Globus pallidus (tissue), 1 donor: ENCODE measurements around the gene ODAD2.
"Not testable (repeated sequence)": the region's sequence is repeated elsewhere in the genome, so short reads cannot be mapped to it uniquely, and the experiment has no call there.

Source experiments
- DNase-seq: peaks from one replicate; pipeline ENCODE4 v3.0.0-alpha.2; 2015; ENCODE audit warnings: low spot score

ODAD2 gene

GRCh38 chr10:27969931-27970330, 28.9 kb downstream of the ODAD2 start:
- not testable (repeated sequence) for DNase-seq

DNA sequence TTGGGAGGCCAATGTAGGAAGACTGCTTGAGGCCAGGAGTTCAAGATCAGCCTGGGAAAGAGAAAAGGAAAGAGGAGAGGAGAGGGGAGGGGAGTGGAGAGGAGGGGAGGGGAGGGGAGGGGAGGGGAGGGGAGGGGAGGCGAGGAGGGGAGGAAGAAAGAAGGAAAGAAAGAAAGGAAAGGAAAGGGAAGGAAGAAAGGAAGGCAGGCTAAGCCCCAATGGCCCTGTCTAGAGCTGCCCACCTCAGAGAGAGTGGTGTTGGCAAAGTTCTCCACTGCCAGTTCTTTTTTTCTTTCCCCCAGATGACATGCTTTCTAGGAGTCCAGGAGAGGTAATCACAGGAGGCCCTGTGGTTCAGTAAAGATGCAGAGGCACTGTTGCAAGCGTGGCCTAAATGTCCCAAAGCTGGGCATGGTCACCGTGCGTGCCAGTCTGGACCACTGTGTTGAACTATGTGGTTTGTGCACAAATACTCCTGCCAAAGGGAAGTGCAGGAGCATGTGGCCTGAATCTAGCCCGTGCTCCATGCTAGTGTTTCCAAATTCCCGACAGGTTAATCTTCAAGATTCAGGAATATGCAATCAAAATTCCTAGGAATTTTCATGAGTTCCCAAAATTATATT, 39.7 kb downstream of the ODAD2 start:
- no peak for DNase-seq

- DNase-seq: not testable (repeated sequence)
Measured at GRCh38 chr10:27958383-27958782, 40.5 kb downstream of the ODAD2 start.

DNA sequence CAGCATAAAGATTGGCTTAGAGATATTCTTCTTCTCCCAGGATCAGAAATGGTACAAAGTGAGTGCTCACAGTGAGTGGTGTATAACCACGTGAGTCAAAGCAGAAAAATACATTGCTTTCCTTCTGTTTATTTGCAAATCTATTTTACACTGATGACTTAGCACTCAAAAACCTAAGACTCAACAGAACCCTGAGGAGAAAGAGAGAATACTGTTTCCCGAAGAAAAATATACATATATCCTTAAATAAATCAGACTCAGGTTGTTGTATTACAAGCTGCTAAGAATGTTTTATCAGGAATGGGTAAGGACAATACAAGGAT, 48.7 kb downstream of the ODAD2 start:
- no peak for DNase-seq

- DNase-seq: no peak
Measured at GRCh38 chr10:27949528-27950241, 49.2 kb downstream of the ODAD2 start.

DNA sequence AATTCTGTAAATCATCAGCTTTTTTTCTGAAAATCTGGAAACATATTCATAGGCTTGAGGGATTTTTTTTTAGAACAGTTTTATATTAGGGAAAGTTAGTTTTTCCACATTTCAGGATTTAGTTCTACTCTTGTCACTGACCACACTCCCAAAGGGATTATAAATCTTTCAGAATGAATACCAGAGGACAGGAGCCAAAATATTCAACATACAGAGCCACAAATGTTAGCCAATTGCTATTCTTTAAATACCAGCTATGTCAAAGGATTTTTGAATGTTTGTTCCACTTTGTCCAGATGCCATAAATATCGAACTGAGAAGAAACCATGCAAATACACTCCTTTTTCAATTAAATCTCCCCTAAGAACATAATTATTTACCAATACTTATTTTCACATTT, 50.7 kb downstream of the ODAD2 start:
- DNase-seq: no peak

- DNase-seq: no peak
Measured at GRCh38 chr10:27947540-27947939, 51.3 kb downstream of the ODAD2 start.

GRCh38 chr10:27944005-27944404, 54.9 kb downstream of the ODAD2 start:
- DNase-seq: no peak

GRCh38 chr10:27914888-27915287, 84.0 kb downstream of the ODAD2 start:
- no peak for DNase-seq

DNA sequence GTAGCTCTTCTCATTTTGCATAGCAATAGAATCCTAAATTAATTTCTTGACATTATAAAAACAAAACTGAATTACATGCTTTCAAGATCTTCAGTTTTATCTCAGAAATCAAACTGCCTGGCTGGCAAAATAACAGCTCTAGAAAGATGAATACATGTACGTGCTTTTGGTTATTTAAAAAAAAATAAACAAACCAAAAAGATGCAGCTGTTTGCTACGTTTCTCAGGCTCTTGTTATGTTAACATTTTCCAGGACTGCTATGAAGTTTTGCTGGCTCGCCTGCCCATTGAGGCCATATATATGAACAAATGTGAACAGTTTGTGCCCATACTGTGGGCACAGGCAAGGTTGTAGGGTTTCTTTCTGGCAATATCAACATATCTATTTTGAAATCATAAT, 86.6 kb downstream of the ODAD2 start:
- no peak for DNase-seq

DNA sequence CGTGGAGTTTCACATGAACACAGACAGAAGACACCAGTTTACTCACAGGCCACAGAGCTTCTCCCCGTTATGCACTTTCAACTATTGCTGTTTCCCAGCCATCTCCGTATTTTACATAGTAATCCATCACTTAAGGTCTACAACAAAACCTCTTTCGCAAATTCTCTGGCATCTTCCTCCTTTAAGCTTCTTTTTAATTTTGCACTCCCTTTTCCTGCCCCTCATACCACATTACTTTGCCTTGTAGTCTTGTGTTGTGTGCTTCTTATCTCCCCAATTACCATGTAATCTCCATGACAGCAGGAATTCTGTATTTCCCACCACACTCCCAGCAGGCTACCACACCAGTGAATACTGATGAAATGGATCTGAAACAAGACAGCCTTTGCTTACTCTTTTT, 87.3 kb downstream of the ODAD2 start:
- no peak for DNase-seq

DNA sequence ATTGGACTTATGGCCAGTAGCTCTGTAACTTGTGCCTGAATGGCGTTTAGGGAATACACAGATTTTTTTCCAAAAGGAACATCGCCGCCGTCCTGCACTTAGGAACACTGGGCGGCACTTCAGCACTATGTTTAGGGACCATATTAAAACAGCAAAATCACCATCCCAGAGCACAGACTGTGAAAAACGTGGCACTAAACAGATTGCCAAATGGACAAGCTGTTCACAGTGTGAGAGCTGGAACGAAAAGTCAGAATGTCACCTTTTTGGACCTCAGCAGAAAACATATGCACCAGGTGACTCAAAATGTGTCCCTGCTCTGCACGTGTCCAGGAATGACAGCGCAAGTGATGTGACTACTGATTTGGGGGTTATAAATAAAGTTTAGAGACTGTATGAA, 87.9 kb downstream of the ODAD2 start:
- DNase-seq: no peak

DNA sequence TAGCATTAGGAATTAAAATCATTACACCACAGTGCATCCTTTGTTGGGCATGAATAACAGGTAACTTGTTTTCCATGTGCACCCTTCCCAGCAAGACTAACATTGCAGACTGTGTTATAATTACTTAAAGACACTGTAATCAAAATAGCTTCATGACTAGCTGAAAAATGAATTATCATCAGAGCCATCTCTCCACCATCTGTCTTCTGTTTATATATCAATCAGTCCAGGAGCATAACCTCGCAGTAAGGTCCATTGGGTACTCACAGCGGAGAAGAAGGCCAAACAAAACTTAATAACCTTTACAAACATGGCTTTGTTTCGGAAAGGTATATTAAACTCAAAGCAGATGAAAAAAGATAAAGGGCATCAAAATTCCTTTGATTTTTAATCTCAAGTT, 90.6 kb downstream of the ODAD2 start:
- no peak for DNase-seq

- DNase-seq: not testable (repeated sequence)
Measured at GRCh38 chr10:27899485-27899884, 99.4 kb downstream of the ODAD2 start.

GRCh38 chr10:27899058-27899457, 99.8 kb downstream of the ODAD2 start:
- no peak for DNase-seq

DNA sequence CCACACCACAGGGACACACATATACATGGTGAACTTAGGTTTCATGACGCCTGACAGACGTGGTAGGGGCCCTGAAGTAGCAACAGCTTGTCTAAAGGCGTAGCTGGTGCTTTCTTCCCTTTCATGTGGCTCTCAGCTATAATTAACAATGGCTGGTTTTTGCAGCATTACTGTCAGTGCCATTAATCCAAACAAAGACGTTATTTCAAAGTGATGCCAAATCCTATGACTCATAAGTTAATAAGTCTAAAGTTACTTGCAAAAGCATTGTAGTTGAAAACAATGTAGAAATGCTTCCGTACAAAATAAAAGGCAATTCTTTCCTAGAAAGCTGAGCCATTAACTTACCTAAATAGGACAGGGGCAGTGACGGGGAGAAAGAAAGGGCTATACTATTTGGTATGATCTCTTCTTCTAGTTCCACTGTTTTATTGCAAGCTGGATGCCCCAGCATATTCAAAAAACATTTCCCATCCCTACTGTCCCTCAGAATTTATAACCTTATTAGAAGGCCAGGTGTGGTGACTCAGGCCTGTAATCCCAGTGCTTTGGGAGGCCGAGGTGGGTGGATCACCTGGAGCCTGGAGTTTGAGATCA, 105.4 kb downstream of the ODAD2 start:
- no peak for DNase-seq

DNA sequence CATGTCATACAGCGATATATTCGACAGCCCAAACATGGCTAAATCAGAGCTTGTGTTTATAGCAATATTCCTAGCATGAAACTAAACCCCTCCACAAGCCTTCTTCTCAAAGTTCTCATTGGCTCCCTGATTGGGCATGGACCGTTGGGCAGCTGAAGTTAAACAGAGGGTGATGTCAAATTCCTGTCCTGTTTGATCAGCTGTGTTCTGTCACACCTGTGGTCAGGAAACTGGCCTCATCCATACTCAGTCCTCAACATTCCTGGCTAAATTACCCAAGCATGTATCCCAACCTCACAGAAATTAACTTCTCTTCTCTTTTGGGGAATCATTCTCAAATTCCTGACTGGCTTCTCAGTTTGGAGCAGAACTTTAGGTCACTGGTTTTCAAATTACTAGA, 107.9 kb downstream of the ODAD2 start:
- DNase-seq: no peak

- DNase-seq: no peak
Measured at GRCh38 chr10:27889518-27889917, 109.4 kb downstream of the ODAD2 start.

DNA sequence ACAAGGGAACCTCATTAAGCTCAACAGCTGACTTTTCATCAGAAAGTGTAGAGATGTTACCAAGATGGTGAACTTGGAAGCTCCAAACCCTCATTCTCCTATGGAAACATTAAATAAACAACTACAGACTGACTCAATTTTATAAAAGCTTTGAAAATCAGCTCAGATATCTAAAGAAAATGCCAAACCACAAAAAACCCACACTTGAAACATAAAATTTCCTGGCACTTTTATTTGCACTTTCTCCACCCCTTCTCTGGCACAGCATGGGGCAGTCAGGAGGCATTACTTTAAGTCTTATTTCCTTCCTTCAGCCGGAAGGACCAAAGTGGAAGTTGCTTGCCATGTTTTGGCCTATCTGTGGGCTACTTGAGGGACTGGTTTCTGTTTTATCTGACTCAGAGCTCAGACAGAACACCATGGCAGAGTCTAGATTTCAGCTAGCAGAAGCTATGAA, 114.7 kb downstream of the ODAD2 start:
- DNase-seq: no peak

GRCh38 chr10:27878281-27878680, 120.6 kb downstream of the ODAD2 start:
- no peak for DNase-seq

DNA sequence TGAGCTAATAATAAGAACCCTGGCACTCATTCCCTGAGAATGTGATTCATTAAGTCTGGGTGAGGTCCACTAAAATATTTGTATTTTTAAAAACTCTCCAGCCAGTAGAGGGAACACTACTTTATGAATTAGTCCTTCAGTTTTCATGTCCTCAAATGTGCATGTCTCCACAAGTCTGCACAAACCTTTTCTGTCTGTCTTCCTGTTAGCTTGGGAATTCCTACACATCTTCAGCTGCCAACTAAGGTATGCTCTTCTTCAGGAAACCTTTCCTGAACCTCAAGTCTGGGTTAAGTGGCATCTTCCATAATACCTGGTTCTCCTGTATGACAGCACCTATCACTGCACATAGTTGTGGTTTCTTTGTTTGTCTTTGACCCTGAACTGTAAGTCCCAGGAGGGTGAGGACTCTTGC, 133.7 kb downstream of the ODAD2 start:
- no peak for DNase-seq

- no peak for DNase-seq
Measured at GRCh38 chr10:27861781-27862180, 137.1 kb downstream of the ODAD2 start.

DNA sequence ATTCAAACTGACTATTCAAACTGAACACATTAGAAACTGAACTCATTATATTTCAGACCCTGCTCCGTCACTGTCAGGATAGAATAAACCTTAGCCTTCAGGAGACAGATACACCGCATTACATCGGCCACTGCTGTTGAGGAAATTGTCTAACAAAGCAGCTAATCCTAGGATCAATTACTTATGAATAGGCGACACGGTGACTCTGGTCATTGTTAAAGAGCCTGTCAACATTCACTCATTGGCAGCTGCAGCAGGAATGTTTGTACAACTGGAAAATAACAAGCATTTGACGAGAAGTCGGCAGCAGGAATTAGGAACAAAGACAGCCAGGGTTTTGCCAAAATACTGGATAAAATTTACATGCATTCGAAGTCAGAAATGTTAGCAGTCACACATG, 141.3 kb downstream of the ODAD2 start:
- no peak for DNase-seq

DNA sequence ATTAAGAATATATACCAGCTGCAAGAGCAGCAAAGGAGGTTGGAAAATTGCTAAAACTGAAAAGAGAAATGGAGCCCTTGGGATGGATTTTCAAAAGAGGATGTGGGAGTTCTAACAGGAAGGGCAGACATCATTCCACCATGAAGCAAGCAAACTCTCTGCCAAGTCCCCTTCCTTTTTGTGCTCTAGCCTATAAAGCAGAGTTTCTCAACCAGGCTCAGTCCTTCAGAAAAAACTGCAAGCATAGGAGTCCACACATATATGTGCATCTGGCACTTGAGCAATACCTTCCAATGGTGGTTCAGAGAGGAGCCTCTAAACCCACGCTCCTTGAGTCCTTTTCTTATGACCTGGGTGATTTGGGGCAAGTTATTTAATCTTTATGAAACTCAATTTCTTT, 154.7 kb downstream of the ODAD2 start:
- no peak for DNase-seq
